Stimulated activated CD4-positive, alpha-beta T cell treated with anti-CD3 and anti-CD28 coated beads, Interleukin-4, amount 100 ng/mL, for 1 hour (primary cell): Measurements from ENCODE around the gene PTPN11.
"Not testable (repeated sequence)": the region's sequence is repeated elsewhere in the genome, so short reads cannot be mapped to it uniquely, and the experiment has no call there.

ENCODE experiments used
- DNase-seq: peaks from one replicate; pipeline ENCODE4 v3.0.0-alpha.2; 2020

PTPN11 gene

DNA sequence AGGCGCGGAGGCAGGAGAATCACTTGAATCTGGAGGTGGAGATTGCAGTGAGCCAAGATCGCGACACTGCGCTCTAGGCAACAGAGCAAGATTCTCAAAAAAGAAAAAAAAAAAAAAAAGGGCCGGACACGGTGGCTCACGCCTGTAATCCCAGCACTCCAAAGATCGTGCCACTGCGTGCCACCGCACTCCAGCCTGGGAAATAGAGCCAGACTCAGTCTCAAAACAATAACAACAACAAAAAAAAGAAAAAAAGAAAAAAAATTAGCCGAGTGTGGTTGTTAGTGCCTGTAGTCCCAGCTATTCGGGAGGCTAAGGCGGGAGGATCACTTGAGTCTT, 8.9 kb upstream of the PTPN11 start:
- no peak for DNase-seq

DNA sequence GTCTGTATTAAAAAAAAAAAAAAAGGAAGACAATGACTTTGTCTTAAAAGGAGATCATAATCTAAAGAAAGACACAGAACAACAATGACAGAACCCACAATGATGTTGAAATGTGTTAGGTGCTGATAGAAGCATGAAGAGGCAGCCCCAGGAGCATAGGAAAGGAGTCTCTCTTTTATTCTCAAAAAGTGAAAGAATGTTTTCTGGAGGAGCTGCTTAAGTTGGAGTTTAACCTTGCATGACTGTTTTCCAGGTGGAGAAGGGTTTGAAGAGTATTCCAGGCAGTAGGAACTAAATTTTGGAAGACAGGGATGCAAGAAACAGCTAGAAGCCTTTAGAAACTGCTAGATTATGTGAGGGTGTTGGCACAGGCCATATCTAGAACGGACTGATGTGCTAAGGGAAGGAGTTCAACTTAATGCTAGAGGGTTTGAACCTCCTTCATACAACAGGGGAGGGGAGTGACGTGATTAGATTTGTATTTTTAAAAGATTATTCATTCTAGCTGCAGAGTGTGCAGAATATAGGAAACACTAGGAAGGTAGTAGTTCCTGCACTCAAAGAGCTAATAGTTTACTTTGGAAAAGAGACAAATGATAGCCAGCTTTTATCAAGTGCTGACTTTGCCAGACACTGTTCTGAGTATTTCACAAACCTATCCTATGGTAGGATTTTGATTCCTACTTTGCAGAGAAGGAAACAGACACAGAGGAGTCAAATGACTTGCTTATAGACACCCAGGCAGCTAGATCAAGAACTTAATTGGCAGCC, 4.7 kb upstream of the PTPN11 start:
- DNase-seq = no peak

DNA sequence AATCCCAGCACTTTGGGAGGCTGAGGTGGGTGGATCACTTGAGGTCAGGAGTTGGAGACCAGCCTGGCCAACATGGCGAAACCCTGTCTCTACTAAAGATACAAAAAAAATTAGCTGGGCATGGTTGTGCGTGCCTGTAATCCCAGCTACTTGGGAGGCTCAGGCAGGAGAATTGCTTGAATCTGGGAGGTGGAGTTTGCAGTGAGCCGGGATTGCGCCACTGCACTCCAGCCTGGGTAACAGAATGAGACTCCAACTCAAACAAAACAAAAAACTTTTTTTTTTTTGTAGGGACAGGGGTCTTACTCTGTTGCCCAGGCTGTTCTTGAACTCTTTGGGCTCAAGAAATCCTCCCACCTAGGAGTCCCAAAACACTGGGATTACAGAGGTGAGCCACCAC, 3.3 kb upstream of the PTPN11 start:
- DNase-seq = not testable (repeated sequence)

DNA sequence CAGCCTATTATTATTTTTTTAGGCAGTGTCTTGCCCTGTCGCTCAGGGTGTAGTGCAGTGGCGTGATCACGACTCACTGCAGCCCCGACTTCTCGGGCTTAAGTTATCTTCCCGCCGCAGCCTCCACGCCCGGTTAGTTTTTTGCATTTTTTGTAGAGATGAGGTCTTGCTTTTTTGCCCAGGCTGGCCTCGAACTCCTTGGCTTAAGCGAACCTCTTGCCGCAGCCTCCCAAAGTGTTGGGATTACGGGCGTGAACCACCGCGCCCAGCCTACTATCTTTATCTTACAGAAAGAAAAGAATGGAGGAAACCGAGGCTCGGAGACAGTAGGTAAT, 507 bp upstream of the PTPN11 start:
- no peak for DNase-seq

DNA sequence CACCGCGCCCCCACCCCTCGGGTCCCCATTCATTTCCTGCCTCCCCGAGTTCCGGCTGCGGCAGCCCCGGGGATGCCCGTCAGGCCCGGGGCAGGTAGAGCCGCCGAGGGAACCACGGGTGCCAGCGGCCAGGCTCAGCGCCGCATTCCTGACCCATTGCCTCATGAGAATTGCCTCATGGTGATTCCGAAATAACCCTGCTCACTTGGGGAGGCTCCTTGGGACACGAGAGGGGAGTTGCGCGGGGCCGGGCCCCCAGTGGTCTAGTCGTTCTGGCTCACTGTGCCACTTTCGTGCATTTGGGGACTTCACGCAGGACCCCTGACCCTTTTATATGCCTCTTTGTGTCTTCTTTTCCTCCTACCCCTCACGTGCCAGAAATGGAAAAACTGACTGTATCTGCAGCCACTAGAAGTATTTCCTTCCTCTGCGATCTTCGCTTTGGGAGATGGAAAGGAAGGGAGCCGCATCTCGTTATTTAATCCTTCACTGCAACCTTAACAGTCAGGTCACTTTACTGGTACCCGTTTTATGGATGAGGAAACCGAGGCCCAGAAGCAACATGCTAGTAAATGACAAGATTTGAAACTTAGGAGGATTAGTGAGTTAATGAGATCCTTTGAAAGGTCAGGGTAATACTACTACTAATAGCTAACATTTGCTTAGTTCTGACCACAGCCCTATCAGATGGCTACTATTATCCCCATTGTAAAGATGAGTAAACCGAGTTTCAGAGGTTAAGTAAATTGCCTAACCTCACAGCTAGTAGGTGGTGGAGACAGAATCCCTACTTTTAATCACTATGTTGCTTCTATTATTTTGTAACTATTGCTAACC, 768 bp downstream of the PTPN11 start:
- DNase-seq = no peak

DNA sequence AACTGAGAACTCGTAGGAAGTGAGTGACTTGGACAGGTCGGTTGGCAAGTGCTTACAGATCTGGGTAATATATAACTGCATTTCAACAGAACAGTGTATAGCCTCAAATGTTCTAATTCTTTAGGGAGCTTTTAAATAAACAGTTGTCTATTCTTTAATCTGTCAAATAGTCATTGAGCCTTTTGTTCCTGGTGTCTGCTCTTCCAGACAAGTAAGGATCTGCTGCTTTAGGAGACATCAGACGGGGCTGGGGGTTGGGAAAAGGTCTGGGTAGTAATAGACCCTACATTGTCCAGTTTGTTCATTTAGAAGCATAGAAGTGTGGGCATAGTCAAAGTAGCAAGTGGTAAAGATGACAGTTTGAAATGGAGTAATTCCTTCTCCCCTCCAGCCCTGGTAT, 2.0 kb downstream of the PTPN11 start:
- no peak for DNase-seq

DNA sequence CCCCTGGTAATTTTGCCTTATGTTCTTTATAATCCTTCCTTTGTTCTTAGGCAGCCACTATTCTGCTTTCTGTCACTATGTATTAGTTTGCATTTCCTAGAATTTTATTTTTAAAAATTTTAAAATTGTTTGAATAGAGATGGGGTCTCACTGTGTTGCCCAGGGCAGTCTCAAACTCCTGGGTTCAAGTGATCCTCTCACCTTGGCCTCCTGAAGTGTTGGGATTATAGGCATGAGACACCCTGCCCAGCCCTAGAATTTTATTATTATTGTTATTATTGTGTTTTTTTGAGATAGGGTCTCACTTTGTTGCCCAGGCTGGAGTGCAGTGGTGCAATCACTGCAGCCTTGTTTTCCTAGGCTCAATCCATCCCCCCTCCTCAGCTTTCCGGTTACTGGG, 2.6 kb downstream of the PTPN11 start:
- no peak for DNase-seq

DNA sequence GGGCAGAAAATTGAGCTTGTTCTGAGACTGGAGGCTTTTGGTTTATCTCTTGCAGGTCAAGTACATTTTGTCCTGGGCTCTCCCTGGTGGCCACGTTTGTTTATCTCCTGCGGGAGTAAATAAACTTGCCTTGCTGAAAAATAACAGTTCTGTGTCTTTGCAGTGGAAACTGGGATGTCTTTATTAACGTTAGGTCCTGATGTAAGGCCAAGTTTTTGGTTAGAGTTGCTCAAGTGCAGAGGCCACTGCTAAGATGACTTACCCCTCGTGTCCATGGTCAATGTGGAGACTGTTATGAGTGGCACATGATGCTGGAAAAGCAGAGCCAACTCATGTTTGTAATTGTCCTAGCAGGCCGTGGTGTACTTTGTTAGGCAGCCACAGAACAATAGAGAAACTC, 3.8 kb downstream of the PTPN11 start:
- DNase-seq = no peak

DNA sequence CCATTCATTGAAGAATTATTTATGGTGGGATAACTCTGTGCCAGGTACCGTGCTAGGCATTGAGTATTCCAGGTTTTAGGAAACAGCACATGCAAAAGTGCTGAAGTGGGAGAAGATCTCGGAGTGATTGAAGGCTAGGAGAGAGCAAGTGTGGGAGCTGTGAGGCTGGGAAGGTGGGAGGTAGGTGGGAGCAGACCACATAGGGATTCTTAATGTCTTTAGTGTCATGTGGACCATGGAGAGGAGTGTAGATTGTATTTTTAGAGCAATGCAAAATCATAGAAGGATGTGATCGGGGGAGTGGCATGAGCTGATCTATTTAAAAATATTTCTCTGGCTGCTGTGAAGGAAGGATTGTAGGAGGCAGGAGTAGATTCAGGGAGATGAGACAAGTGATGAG, 5.4 kb downstream of the PTPN11 start:
- no peak for DNase-seq

DNA sequence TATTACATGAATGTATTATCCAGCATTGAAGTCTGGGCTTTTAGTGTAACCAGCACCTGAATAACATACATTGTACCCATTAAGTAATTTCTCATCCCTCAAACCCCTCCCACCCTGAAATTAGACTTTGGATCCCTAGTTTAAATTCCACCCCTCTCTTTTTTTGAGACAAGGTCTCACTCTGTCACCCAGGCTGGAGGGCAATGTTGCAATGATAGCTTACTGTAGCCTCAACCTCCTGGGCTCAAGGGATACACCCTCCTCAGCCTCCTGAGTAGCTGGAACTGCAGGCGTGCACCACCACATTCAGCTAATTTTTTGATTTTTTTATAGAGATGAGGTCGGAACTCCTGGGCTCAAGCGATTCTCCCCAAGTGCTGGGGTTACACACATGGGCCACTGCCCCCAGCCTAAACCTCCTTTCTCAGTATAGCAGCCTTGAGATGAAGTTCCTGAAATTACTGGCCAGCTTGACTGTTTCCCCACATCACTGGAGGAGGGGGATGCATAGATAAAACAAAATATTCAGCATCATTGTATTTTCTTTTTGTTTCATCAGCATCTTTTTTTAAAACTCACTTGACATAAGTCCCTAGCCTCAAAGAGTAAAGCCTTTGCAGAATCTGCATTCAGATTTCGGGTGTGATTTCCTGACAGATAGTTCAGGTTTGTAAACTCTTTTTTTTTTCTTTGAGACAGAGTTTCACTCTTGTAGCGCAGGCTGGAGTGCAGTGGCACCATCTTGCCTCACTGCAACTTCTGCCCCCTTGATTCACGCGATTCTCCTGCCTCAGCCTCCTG, 7.0 kb downstream of the PTPN11 start:
- DNase-seq = no peak

DNA sequence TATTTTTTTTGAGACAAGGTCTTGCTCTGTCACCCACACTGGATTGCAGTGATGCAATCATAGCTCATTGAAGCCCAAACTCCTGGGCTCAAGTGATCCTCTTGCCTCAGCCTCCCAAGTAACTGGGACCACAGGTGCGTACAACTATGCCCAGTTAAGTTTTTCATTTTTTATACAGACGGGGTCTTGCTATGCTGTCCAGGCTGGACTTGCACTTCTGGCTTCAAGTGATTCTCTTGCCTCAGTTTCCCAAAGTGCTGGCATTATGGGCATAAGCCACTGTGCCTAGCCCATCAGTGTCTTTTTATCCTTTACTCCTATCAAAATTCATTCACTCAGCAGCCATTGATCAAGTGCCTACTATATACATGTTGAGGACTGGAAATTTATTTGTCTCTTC, 9.0 kb downstream of the PTPN11 start:
- DNase-seq = no peak

DNA sequence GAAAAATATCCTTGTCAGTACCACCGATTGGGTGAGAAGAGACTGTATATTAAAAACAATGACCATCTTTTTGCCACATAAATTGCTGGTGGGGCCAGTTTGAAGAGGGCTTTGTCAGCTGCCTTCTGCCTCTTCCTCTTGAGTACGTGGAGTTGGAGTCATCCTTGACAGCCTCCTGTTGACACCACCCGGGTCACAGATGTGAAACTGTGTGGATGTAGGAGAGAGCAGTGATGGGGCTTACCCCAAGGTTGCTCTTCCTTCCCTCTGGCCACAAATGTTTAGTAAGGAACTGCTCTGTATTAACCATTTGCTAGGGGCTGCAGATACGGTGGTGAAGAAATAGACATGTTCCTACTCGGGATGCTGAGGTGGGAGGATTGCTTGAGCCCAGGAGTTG, 12.2 kb downstream of the PTPN11 start:
- no peak for DNase-seq

DNA sequence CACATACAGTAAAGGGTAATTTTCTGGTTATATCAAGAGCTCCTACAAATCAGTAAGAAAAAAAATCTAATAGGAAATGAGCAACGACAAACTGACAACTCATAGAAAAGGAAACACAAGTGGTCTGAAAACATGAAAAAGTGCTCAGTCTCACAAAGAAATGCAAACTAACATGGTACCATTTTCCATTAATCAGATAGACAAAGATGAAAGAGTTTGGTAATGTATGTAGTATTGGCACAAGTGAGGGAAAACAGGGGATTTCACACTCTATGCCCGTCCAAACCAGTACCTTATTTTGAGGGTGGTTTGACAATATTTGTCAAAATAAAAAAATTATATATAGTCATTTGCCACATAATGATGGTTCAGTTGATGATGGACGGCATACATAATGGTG, 13.2 kb downstream of the PTPN11 start:
- no peak for DNase-seq

DNA sequence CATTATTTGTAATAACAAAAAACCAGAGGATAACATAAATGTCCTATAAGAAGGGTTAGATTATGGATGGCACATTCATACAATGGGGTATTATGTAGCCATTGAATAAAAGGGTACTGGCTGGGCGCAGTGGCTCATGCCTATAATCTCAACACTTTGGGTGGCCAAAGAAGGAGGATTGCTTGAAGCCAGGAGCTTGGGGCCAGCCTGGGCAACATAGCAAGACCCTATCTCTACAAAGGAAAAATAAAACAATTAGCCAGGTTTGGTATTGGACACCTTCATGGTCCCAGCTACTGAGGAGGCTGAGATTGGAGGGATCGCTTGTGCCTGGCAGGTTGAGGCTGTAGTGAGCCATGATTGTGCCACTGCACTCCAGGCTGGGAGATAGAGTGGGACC, 14.8 kb downstream of the PTPN11 start:
- DNase-seq = no peak

DNA sequence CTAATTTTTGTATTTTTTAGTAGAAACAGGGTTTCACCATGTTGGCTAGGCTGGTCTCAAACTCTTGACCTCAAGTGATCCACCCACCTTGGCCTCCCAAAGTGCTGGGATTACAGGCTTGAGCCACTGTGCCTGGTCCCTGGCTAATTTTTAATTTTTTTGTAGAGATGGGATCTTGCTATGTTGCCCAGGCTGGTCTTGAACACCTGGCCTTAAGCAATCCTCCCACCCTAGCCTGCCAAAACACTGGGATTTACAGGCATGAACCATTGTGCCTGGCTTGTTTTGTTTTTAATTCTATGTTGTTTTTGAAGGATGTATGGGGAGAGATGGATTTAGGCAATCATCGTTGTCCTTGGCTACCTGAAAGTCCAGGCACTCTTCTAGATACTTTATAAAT, 19.9 kb downstream of the PTPN11 start:
- DNase-seq = not testable (repeated sequence)

DNA sequence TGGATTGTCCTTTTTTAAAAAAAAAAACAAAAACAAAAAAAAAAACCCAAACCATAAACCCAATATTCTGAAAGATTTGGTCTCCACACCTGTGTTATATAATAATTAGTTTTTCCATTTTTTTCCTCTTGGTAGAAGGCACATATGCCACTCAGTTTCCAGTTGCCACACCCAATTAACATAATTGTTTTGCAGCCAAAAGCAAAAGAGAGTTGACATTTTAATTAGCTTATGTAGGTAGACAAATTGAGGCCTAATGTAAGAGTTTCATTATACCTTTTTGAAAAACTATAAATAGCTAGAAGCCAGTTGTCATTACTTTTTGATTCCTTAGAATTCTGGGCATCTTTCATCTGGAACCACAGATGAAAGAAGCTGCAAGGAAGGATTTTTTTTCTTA, 21.0 kb downstream of the PTPN11 start:
- no peak for DNase-seq

DNA sequence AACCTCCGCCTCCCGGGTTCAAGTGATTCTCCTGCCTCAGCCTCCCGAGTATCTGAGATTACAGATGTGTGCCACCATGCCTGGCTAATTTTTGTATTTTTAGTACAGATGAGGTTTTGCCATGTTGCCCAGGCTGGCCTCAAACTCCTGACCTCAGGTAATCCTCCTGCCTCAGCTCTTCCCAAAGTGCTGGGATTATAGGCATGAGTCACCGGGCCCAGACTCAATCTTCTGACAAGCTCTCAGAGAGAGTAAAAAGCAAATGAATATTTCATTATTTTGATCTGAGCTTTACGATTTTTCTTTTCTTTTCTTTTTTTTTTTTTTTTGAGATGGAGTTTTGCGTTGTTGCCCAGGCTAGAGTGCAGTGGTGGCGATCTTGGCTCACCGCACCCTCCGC, 21.9 kb downstream of the PTPN11 start:
- not testable (repeated sequence) for DNase-seq

DNA sequence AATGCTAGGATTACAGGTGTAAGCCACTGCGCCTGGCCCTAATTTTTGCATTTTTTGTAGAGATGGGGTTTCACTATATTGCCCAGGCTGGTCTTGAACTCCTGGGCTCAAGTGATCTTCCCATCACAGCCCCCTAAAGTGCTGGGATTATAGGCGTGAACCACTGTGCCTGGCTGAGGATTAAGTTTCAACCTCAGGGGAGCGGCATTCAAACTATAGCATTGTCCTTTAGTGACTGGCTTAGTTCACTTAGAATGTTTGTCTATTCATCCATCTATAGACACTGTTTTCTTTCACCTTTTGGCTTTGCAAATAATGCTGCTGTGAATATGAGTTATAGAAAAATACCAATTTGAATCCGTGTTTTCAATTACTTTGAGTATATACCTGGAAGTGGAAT, 25.2 kb downstream of the PTPN11 start:
- no peak for DNase-seq

DNA sequence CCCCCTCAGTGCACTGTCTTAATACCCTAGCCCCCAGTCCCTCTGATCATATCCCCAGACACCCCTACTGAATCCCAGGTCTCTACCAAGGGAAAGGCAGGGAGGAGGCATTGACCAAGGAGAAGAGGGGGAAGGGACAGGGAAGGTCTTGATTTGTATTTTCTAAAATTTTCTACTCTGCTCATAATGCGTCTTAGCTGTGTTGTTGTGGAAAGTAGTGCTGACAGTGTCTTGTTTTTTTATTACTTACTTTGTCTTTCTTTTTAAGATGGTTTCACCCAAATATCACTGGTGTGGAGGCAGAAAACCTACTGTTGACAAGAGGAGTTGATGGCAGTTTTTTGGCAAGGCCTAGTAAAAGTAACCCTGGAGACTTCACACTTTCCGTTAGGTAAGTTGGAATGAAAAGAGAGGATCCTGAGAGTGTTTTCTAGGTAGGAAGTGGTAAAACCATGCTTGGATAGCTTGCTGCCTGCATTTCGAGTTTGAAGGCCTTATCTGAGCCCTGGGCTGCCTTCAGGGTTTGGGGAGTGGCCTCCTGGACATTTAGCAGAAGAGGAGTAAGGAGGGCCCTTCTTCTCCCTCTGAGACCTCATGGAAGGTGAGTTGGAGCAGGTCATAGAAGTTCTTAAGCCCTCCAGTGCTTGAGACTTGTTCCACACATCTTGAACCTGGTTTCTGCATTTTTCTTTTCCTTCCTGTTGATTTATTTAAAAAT, 27.4 kb downstream of the PTPN11 start:
- DNase-seq = no peak

DNA sequence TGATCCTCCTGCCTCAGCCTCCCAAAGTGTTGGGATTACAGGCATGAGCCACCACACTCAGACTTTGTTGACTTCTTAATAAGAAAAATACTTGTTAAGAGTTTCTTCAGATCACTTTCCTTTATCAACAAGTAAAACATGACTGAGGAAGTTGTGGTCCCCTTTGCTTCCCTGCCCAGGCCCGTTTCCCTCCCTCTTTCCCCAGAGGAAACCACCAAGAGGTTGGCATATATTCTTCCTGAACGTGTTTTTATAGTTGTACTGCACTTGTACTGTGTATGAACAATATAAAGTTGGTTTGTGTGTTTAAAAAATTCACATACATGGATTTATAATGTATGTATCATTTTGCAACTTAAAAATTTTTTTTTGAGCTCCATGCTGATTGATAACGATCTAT, 28.4 kb downstream of the PTPN11 start:
- no peak for DNase-seq

DNA sequence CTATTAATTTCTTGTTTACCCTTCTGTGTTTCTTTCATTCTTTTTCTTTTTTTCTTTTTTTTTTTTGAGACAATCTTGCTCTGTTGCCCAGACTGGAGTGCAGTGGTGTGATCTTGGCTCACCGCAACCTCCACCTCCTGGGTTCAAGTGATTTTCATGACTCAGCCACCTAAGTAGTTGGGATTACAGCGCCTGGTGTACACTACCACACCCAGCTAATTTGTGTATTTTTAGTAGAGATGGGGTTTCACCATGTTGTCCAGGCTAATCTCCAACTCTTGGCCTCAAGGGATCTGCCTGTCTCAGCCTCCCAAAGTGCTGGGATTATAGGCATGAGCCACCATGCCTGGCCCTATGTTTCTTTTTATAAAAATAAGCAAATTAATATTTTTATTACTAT, 29.4 kb downstream of the PTPN11 start:
- DNase-seq = not testable (repeated sequence)

DNA sequence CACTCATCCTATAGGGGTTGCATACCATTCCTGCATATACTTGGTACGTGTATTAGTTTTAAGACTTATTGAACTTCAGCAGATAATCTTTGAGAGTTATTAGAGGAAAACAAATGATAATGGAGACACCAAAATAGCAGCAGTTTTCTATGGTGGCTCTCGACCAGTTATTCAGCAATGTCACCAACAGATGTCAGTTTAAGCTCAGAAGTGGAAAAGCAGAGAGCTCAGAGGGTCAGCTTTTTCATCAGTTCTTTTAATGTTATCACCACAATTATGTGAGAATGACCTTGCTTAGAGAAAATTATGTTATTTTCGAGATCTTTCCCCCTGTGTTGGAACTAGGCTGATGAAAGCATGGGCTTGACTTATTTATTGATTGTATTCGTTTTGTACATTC, 32.0 kb downstream of the PTPN11 start:
- DNase-seq = no peak

DNA sequence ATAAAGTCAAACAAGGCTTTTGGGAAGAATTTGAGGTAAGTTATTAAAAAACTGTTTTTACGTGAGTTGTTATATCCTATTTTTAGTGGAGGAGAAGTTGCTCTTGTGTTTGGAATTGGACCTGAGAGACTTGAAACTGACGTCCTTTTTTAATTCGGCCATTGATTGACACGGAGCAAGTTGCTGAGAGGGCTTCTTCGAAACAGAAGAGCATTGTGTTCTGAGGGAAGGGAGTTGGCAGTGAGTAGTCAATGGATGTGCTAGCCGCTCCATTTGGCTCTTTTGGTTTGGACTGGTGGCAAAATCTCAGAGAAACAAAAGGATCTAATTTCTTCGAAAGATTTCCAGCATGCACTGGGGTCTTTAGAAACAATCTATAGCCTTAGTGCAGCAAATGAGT, 37.3 kb downstream of the PTPN11 start:
- DNase-seq = no peak
